Activated naive CD8-positive, alpha-beta T cell treated with anti-CD3 and anti-CD28 coated beads, Interleukin-2, amount 10 ng/mL, durations not matched to agents 7 days and 5 days (primary cell): ENCODE data around the gene DHH. TPM values are rescaled to one million over a fixed set of nuclear protein-coding genes. Genes with fewer than 3 reads are reported as not detected.

Experiments
- ATAC-seq: fragments of 150-1000 bp; cut with Tn5 transposase; one replicate; pipeline ENCODE4 v1.10.0; 2021; ENCODE audit warnings: low read depth, moderate library complexity
- POLR2A ChIA-PET: fragments of 350-600 bp; sonication (Branson Sonifier 250); formaldehyde crosslinking; loops from one replicate; lab custom pipeline; 2021; ENCODE audit warnings: antibody characterized with exemption; lab: Charles Lee
- DNase-seq: peaks from one replicate; pipeline ENCODE4 v3.0.0; 2021
- H3K27ac Mint-ChIP-seq: one replicate; pipeline ENCODE4 v1.8.0; 2022; ENCODE audit warnings: mild to moderate bottlenecking, mixed read lengths
- H3K27me3 Mint-ChIP-seq: one replicate; pipeline ENCODE4 v1.8.0; 2022; ENCODE audit warnings: mild to moderate bottlenecking, moderate library complexity, mixed read lengths
- H3K36me3 Mint-ChIP-seq: one replicate; pipeline ENCODE4 v1.8.0; 2021; ENCODE audit warnings: mild to moderate bottlenecking, mixed read lengths
- H3K4me1 Mint-ChIP-seq: one replicate; pipeline ENCODE4 v1.8.0; 2021; ENCODE audit warnings: mixed read lengths
- H3K4me3 Mint-ChIP-seq: one replicate; pipeline ENCODE4 v1.8.0; 2022; ENCODE audit warnings: mild to moderate bottlenecking, moderate library complexity, mixed read lengths
- H3K9me3 Mint-ChIP-seq: one replicate; pipeline ENCODE4 v1.8.0; 2021; ENCODE audit warnings: mixed read lengths
- total RNA-seq, 2 experiments: library from RNA; stranded (reverse); gene quantifications; one replicate each; pipeline ENCODE4 v1.2.3, GENCODE V29; 2021

Gene DHH
- total RNA-seq, 2 experiments from 2014 or later = 0.11 to 0.25 TPM

GRCh38 chr12:49100380-49100779, 5.8 kb upstream of the DHH start:
- Mint-ChIP-seq H3K36me3 (peaks cover 10% of the 10 kb centered on the region), H3K4me1 (peaks cover 11% of the 10 kb centered on the region), H3K27me3 (peaks cover 2% of the 10 kb centered on the region), H3K9me3 (no peaks in the 10 kb centered on the region), H3K4me3 (no peak overlapping the region), H3K27ac (no peak overlapping the region)
- no peak for DNase-seq
- POLR2A ChIA-PET = interaction anchor here (0.8 to 1.2 kb wide), 3 partner anchors 30 to 63 kb away, joined by 3 read pairs; partner anchors contain the start of gene TUBA1B
- no peak for ATAC-seq

GRCh38 chr12:49098703-49099102, 4.1 kb upstream of the DHH start:
- Mint-ChIP-seq H3K36me3 (peaks cover 14% of the 10 kb centered on the region), H3K9me3 (no peaks in the 10 kb centered on the region), H3K4me3 (no peak overlapping the region), H3K27me3 (peaks cover 14% of the 10 kb centered on the region), H3K4me1 (peaks cover 6% of the 10 kb centered on the region), H3K27ac (no peak overlapping the region)
- no peak for ATAC-seq
- POLR2A ChIA-PET = interaction anchor here (0.7 to 1.6 kb wide), 7 partner anchors 10 to 148 kb away, joined by 3 to 5 read pairs (median 3); partner anchors contain the start of genes RHEBL1 and TUBA1B
- no peak for DNase-seq

- Mint-ChIP-seq H3K27ac (no peak overlapping the region), H3K4me1 (peaks cover 9% of the 10 kb centered on the region), H3K27me3 (peaks cover 21% of the 10 kb centered on the region), H3K4me3 (no peak overlapping the region), H3K9me3 (no peaks in the 10 kb centered on the region), H3K36me3 (peaks cover 13% of the 10 kb centered on the region)
- POLR2A ChIA-PET = interaction anchor here (0.7 to 1.6 kb wide), 6 partner anchors 10 to 149 kb away, joined by 3 to 5 read pairs (median 4); partner anchors contain the start of genes RHEBL1 and TUBA1B
- DNase-seq = peak; percentile 68
- ATAC-seq = peak; percentile 49
These were observed 3.4 kb upstream of the DHH start for GRCh38 chr12:49098035-49098451.

GRCh38 chr12:49097381-49097780, 2.8 kb upstream of the DHH start:
- no peak overlapping the region for H3K27ac Mint-ChIP-seq
- peaks cover 12% of the 10 kb centered on the region for H3K36me3 Mint-ChIP-seq
- POLR2A ChIA-PET = no interaction called here
- peaks cover 26% of the 10 kb centered on the region for H3K27me3 Mint-ChIP-seq
- peaks cover 10% of the 10 kb centered on the region for H3K4me1 Mint-ChIP-seq
- H3K9me3 Mint-ChIP-seq = no peaks in the 10 kb centered on the region
- ATAC-seq (no peak), DNase-seq (no peak)
- H3K4me3 Mint-ChIP-seq = no peak overlapping the region

- Mint-ChIP-seq H3K36me3 (peaks cover 10% of the 10 kb centered on the region), H3K27me3 (peaks cover 49% of the 10 kb centered on the region), H3K9me3 (no peaks in the 10 kb centered on the region), H3K4me1 (peaks cover 26% of the 10 kb centered on the region), H3K4me3 (no peak overlapping the region), H3K27ac (no peak overlapping the region)
- POLR2A ChIA-PET = interaction anchor here (0.8 to 1.9 kb wide), 9 partner anchors 15 to 98 kb away, joined by 3 to 14 read pairs (median 4); partner anchors contain the start of genes RHEBL1, TUBA1A and TUBA1B
- ATAC-seq = no peak
- DNase-seq = no peak
These were observed 369 bp upstream of the DHH start for GRCh38 chr12:49094975-49095365.

- ATAC-seq (no peak), DNase-seq (no peak)
- Mint-ChIP-seq H3K36me3 (peaks cover 10% of the 10 kb centered on the region), H3K4me3 (peak overlapping the region; percentile 52), H3K27me3 (peaks cover 57% of the 10 kb centered on the region), H3K27ac (no peak overlapping the region), H3K4me1 (peaks cover 30% of the 10 kb centered on the region), H3K9me3 (no peaks in the 10 kb centered on the region)
- POLR2A ChIA-PET = interaction anchor here (1.1 to 1.9 kb wide), 6 partner anchors 11 to 37 kb away, joined by 3 to 14 read pairs (median 4); partner anchors contain the start of gene TUBA1B
These were observed 825 bp downstream of the DHH start for GRCh38 chr12:49093792-49094159.

- no peak for DNase-seq
- no peak for ATAC-seq
- Mint-ChIP-seq H3K36me3 (peaks cover 10% of the 10 kb centered on the region), H3K27me3 (peaks cover 62% of the 10 kb centered on the region), H3K9me3 (no peaks in the 10 kb centered on the region), H3K4me1 (peaks cover 35% of the 10 kb centered on the region), H3K4me3 (no peak overlapping the region), H3K27ac (no peak overlapping the region)
- POLR2A ChIA-PET = interaction anchor here (1.1 to 1.2 kb wide), 3 partner anchors 12 to 28 kb away, joined by 3 to 6 read pairs (median 3); no protein-coding TSS in a partner anchor
These were observed 1.7 kb downstream of the DHH start for GRCh38 chr12:49092816-49093406.

GRCh38 chr12:49092086-49092815, 2.4 kb downstream of the DHH start:
- H3K4me1 Mint-ChIP-seq = peaks cover 42% of the 10 kb centered on the region
- H3K27ac Mint-ChIP-seq = no peak overlapping the region

GRCh38 chr12:49091836-49092085, 2.8 kb downstream of the DHH start:
- Mint-ChIP-seq H3K27ac (no peak overlapping the region), H3K27me3 (peaks cover 62% of the 10 kb centered on the region), H3K4me3 (peak overlapping the region; percentile 67), H3K36me3 (peaks cover 9% of the 10 kb centered on the region), H3K4me1 (peaks cover 47% of the 10 kb centered on the region), H3K9me3 (no peaks in the 10 kb centered on the region)
- POLR2A ChIA-PET = interaction anchor here (1.2 to 1.3 kb wide), 3 partner anchors 22 to 40 kb away, joined by 4 to 7 read pairs (median 6); partner anchors contain the start of genes RHEBL1 and TUBA1B
- DNase-seq (no peak), ATAC-seq (no peak)

More at GRCh38 chr12:49092086-49092815, 2.4 kb downstream of the DHH start:
- Mint-ChIP-seq H3K4me3 (peak overlapping the region; percentile 67), H3K9me3 (no peaks in the 10 kb centered on the region), H3K36me3 (peaks cover 10% of the 10 kb centered on the region), H3K27me3 (peaks cover 62% of the 10 kb centered on the region)
- DNase-seq = peak; percentile 67
- POLR2A ChIA-PET = interaction anchor here (1.2 to 1.3 kb wide), 3 partner anchors 23 to 39 kb away, joined by 4 to 7 read pairs (median 6); partner anchors contain the start of genes RHEBL1 and TUBA1B
- ATAC-seq = peak; percentile 23

GRCh38 chr12:49091056-49091835, 3.4 kb downstream of the DHH start:
- peak; percentile 45 for DNase-seq
- Mint-ChIP-seq H3K27ac (no peak overlapping the region), H3K9me3 (no peaks in the 10 kb centered on the region), H3K27me3 (peaks cover 62% of the 10 kb centered on the region), H3K36me3 (peaks cover 6% of the 10 kb centered on the region), H3K4me3 (peak overlapping the region; percentile 70), H3K4me1 (peaks cover 50% of the 10 kb centered on the region)
- ATAC-seq = no peak
- POLR2A ChIA-PET = interaction anchor here (1.2 to 1.3 kb wide), 3 partner anchors 22 to 40 kb away, joined by 4 to 7 read pairs (median 6); partner anchors contain the start of genes RHEBL1 and TUBA1B

- Mint-ChIP-seq H3K27ac (no peak overlapping the region), H3K4me1 (peaks cover 53% of the 10 kb centered on the region), H3K9me3 (no peaks in the 10 kb centered on the region), H3K36me3 (peaks cover 2% of the 10 kb centered on the region), H3K4me3 (peak overlapping the region; percentile 74), H3K27me3 (peaks cover 57% of the 10 kb centered on the region)
- ATAC-seq (peak; percentile 19), DNase-seq (peak; percentile 68)
- POLR2A ChIA-PET = interaction anchor here (0.8 to 2.1 kb wide), 4 partner anchors 10 to 41 kb away, joined by 3 to 7 read pairs (median 4); partner anchors contain the start of gene TUBA1B
These were observed 4.5 kb downstream of the DHH start for GRCh38 chr12:49089821-49090773.

- POLR2A ChIA-PET = interaction anchor here (0.5 to 3.2 kb wide), 12 partner anchors 9 to 175 kb away, joined by 3 to 30 read pairs (median 4); partner anchors contain the start of genes RHEBL1, TUBA1A, TUBA1B and TUBA1C
- Mint-ChIP-seq H3K4me3 (peak overlapping the region; percentile 15), H3K27me3 (peaks cover 50% of the 10 kb centered on the region), H3K4me1 (peaks cover 55% of the 10 kb centered on the region), H3K36me3 (no peaks in the 10 kb centered on the region), H3K9me3 (no peaks in the 10 kb centered on the region), H3K27ac (no peak overlapping the region)
- DNase-seq = no peak
- no peak for ATAC-seq
These were observed 5.7 kb downstream of the DHH start for GRCh38 chr12:49088932-49089330.
